MCF 10A (cell line): ENCODE data around the gene PWP2. TPM values are rescaled to one million over a fixed set of nuclear protein-coding genes. Genes with fewer than 3 reads are reported as not detected.
"Not testable (repeated sequence)": the region's sequence is repeated elsewhere in the genome, so short reads cannot be mapped to it uniquely, and the experiment has no call there.

Source experiments
- BruUV-seq: library from RNA; stranded (reverse); fragments of 400-500 nt; replicated peaks from 2 replicates; lab custom pipeline; 2021; lab: Mats Ljungman, UMichigan
- CTCF ChIA-PET: fragments of 300-600 bp; sonication (Branson Sonifier 250); formaldehyde crosslinking; extraction: SDS; loops from one replicate; lab custom pipeline; 2021; ENCODE audit warnings: antibody characterized with exemption, inconsistent platforms; lab: Yijun Ruan, JAX
- POLR2A ChIA-PET: fragments of 300-600, 350-650 bp; sonication (Branson Sonifier 250); formaldehyde crosslinking; extraction: SDS; loops from one replicate; lab custom pipeline; 2020; ENCODE audit warnings: antibody characterized with exemption, inconsistent platforms; lab: Yijun Ruan, JAX
- DNase-seq: peaks from one replicate; pipeline ENCODE4 v3.0.0-alpha.2; 2018; ENCODE audit not compliant: unreplicated experiment
- H3K27ac Mint-ChIP-seq: one replicate; pipeline ENCODE4 v1.8.0; 2022; ENCODE audit warnings: mild to moderate bottlenecking, low read depth, mixed read lengths; ENCODE audit not compliant: unreplicated experiment
- H3K27me3 Mint-ChIP-seq: one replicate; pipeline ENCODE4 v1.8.0; 2022; ENCODE audit warnings: mixed read lengths; ENCODE audit not compliant: insufficient read depth, unreplicated experiment
- H3K36me3 Mint-ChIP-seq: one replicate; pipeline ENCODE4 v1.8.0; 2022; ENCODE audit warnings: mild to moderate bottlenecking, moderate library complexity, mixed read lengths; ENCODE audit not compliant: insufficient read depth, unreplicated experiment
- H3K4me1 Mint-ChIP-seq: one replicate; pipeline ENCODE4 v1.8.0; 2022; ENCODE audit warnings: mixed read lengths; ENCODE audit not compliant: insufficient read depth, unreplicated experiment
- H3K4me3 Mint-ChIP-seq: one replicate; pipeline ENCODE4 v1.8.0; 2022; ENCODE audit warnings: mild to moderate bottlenecking, moderate library complexity, mixed read lengths; ENCODE audit not compliant: unreplicated experiment
- H3K9me3 Mint-ChIP-seq: one replicate; pipeline ENCODE4 v1.8.0; 2022; ENCODE audit warnings: mixed read lengths; ENCODE audit not compliant: unreplicated experiment
- intact Hi-C: fragments of 100-400 bp; cut with micrococcal nuclease; formaldehyde crosslinking; loops from 2 replicates; pipeline ENCODE4 v1.14.1; 2022
- total RNA-seq: library from RNA; stranded (reverse); gene quantifications from 2 replicates; pipeline ENCODE4 v1.2.3, GENCODE V29; 2022

PWP2 gene
- total RNA-seq, 1 experiment from 2014 or later = 16.5 TPM

GRCh38 chr21:44134732-44135131 lies 27.5 kb downstream of the PWP2 start:
- BruUV-seq = TSS peak; percentile 58
- H3K27ac Mint-ChIP-seq, DNase-seq, H3K9me3 Mint-ChIP-seq, POLR2A ChIA-PET, CTCF ChIA-PET, H3K4me1 Mint-ChIP-seq, intact Hi-C loops, H3K36me3 Mint-ChIP-seq, H3K27me3 Mint-ChIP-seq, H3K4me3 Mint-ChIP-seq: not testable (repeated sequence)

- H3K27me3 Mint-ChIP-seq, intact Hi-C loops, H3K4me1 Mint-ChIP-seq, H3K27ac Mint-ChIP-seq, CTCF ChIA-PET, H3K36me3 Mint-ChIP-seq, H3K9me3 Mint-ChIP-seq, BruUV-seq, H3K4me3 Mint-ChIP-seq, POLR2A ChIA-PET, DNase-seq: not testable (repeated sequence)
Measured at GRCh38 chr21:44138039-44138438, 30.8 kb downstream of the PWP2 start.

DNA sequence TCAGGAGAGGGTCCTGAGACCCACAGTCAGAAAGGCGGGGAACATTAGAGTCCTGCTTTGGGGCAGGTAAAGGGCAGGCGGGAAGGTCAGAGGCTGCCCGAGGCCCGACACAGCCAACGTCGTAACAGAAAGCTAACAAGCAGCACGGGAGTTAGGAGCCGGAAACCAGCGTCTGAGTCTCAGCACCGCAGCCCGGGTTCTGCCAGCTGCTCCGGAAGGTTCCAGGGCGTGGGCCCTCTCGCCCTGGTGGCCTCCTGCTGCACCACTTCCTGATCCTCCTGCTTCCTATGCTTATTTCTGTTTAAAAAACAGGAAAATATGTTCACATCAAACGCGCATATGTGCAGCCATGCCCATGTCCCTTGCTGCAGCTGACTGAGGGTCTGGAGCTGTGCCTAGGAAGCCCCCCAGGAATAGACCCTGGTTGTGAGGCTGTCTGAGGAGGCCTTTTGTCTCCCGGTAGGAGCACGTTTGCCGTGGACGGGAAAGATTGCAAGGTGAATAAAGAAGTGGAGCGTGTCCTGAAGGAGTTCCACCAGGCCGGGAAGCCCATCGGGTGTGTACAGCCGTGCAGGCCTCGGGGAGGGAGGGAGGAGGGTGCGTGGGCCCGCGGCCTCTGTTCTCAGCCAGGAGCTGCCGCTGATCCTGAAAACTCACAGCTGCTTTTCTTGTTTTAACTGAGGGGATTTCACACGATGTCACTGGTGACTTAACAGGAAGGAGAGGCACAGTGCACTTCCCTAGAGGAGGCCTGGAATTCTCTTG lies 32.8 kb downstream of the PWP2 start:
- CTCF ChIA-PET, BruUV-seq, POLR2A ChIA-PET, H3K4me1 Mint-ChIP-seq, DNase-seq, H3K27ac Mint-ChIP-seq, intact Hi-C loops, H3K27me3 Mint-ChIP-seq, H3K4me3 Mint-ChIP-seq, H3K36me3 Mint-ChIP-seq, H3K9me3 Mint-ChIP-seq: not testable (repeated sequence)

GRCh38 chr21:44140552-44140932 lies 33.3 kb downstream of the PWP2 start:
- CTCF ChIA-PET, H3K36me3 Mint-ChIP-seq, DNase-seq, intact Hi-C loops, H3K27ac Mint-ChIP-seq, H3K4me3 Mint-ChIP-seq, POLR2A ChIA-PET, BruUV-seq, H3K9me3 Mint-ChIP-seq, H3K27me3 Mint-ChIP-seq, H3K4me1 Mint-ChIP-seq: not testable (repeated sequence)

DNA sequence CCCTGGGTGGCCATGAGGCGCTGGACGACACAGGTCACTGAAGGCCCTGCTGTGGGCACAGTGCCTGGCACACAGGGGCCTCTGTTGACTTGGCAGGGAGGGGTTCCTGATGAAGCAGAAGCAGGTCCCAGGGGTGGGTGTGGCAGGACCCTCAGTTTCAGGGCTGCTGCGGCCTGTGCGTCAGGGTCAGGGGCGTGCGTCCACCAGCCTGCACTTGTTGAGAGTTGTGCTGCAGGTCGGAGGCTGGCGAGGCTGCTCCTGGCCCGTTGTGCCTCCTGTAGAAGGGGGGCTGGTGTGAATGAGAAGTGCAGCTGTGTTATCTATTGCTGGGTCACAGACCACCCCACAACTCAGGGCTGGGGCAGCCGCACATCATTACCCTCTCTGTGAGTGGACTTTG lies 35.3 kb downstream of the PWP2 start:
- H3K27me3 Mint-ChIP-seq, POLR2A ChIA-PET, H3K9me3 Mint-ChIP-seq, H3K4me3 Mint-ChIP-seq, H3K4me1 Mint-ChIP-seq, CTCF ChIA-PET, BruUV-seq, intact Hi-C loops, H3K27ac Mint-ChIP-seq, DNase-seq, H3K36me3 Mint-ChIP-seq: not testable (repeated sequence)

- CTCF ChIA-PET, DNase-seq, H3K36me3 Mint-ChIP-seq, H3K4me3 Mint-ChIP-seq, intact Hi-C loops, H3K27me3 Mint-ChIP-seq, H3K27ac Mint-ChIP-seq, POLR2A ChIA-PET, BruUV-seq, H3K4me1 Mint-ChIP-seq, H3K9me3 Mint-ChIP-seq: not testable (repeated sequence)
Measured at GRCh38 chr21:44143380-44143779, 36.2 kb downstream of the PWP2 start.

DNA sequence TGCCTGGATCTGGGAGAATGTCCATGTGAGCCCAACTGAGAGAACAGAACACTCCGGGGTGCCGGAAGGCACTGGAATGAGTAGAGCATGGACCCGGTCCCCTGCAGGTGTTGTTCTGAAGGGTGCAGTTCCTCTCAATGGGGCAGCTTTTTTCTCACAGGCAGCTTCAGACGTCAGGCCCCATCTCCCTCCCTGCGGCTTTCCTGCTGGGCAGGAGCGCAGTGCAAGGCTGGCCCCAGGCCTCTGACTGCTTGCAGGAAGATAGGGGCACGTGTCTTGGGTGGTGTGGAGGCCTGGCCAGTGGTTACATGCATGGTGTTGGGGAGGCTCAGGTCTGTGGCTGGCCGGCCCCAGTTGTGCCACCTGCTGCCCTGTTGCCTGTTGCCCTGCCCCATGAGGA lies 36.8 kb downstream of the PWP2 start:
- H3K9me3 Mint-ChIP-seq, CTCF ChIA-PET, BruUV-seq, DNase-seq, POLR2A ChIA-PET, H3K36me3 Mint-ChIP-seq, H3K4me1 Mint-ChIP-seq, H3K27ac Mint-ChIP-seq, H3K4me3 Mint-ChIP-seq, H3K27me3 Mint-ChIP-seq, intact Hi-C loops: not testable (repeated sequence)

- H3K27ac Mint-ChIP-seq, H3K4me1 Mint-ChIP-seq, DNase-seq, H3K9me3 Mint-ChIP-seq, H3K4me3 Mint-ChIP-seq, CTCF ChIA-PET, POLR2A ChIA-PET, intact Hi-C loops, H3K27me3 Mint-ChIP-seq, H3K36me3 Mint-ChIP-seq: not testable (repeated sequence)
- BruUV-seq = TSS peak; percentile 83
Measured at GRCh38 chr21:44144784-44145602, 37.8 kb downstream of the PWP2 start.

GRCh38 chr21:44145616-44146015 lies 38.4 kb downstream of the PWP2 start:
- BruUV-seq, H3K4me3 Mint-ChIP-seq, H3K27me3 Mint-ChIP-seq, CTCF ChIA-PET, H3K36me3 Mint-ChIP-seq, POLR2A ChIA-PET, intact Hi-C loops, H3K27ac Mint-ChIP-seq, DNase-seq, H3K9me3 Mint-ChIP-seq, H3K4me1 Mint-ChIP-seq: not testable (repeated sequence)
